Tibial nerve (tissue), 4 donors: ENCODE results near the gene ABR. TPM values are rescaled to one million over a fixed set of nuclear protein-coding genes. Genes with fewer than 3 reads are reported as not detected.

Experiments
- DNase-seq, 2 donors: peaks; one replicate each; pipeline ENCODE4 v3.0.0-alpha.2; 2019; ENCODE audit warnings: low spot score in 2 of 2
- H3K27ac ChIP-seq, 4 donors: fragments of 200-600 bp; sonication (generic) in 3 of 4; one replicate each; pipeline ENCODE4 v1.5.1; 2017 to 2019; ENCODE audit warnings: mild to moderate bottlenecking in 1 of 4
- H3K27me3 ChIP-seq, 2 donors: fragments of 200-600 bp; sonication (generic) in 1 of 2; one replicate each; pipeline versions ENCODE4 v1.5.1 to v1.6.0; 2017 to 2019
- H3K36me3 ChIP-seq, 3 donors: fragments of 200-600 bp; sonication (generic); one replicate each; pipeline ENCODE4 v1.5.1; 2018 to 2019
- H3K4me1 ChIP-seq, 4 donors: fragments of 200-600 bp; sonication (generic) in 3 of 4; one replicate each; pipeline ENCODE4 v1.5.1; 2017 to 2019
- H3K4me3 ChIP-seq, 4 donors: fragments of 200-600 bp; sonication (generic) in 3 of 4; one replicate each; pipeline ENCODE4 v1.5.1; 2017 to 2019; ENCODE audit warnings: mild to moderate bottlenecking in 1 of 4, moderate library complexity in 1 of 4
- H3K9me3 ChIP-seq, 4 donors: fragments of 200-600 bp; sonication (generic) in 3 of 4; one replicate each; pipeline ENCODE4 v1.5.1; 2017 to 2019
- EP300 ChIP-seq, 2 donors: sonication (generic); formaldehyde crosslinking; IDR thresholded peaks; one replicate each; pipeline ENCODE4 v1.6.1; 2017; ENCODE audit warnings: antibody characterized with exemption in 2 of 2, mild to moderate bottlenecking in 1 of 2
- POLR2A ChIP-seq, 2 donors: fragments of 450-650 bp; IDR thresholded peaks; one replicate each; pipeline ENCODE4 v1.6.1; 2017; ENCODE audit warnings: antibody characterized with exemption in 2 of 2, mild to moderate bottlenecking in 2 of 2, moderate library complexity in 2 of 2
- WGBS, 2 donors: methylation state at CpG; one replicate each; pipeline ENCODE4 v1.1.5; 2018; 5-methylcytosine and 5-hydroxymethylcytosine counted together
- total RNA-seq, 4 donors: library from RNA; depleted of rRNA; stranded (reverse); fragments of >200 nt; gene quantifications; one replicate each; pipeline ENCODE4 v1.1.0, GENCODE V29; 2016
- TF ChIP-seq, protein P1 (sequence below), 5 experiments: fragments of 200-600 bp in 3 of 5; fragments of 450-650 bp in 2 of 5; sonication (generic) in 3 of 5; IDR thresholded peaks; one replicate each; pipeline ENCODE4 v1.5.1; 2016 to 2019; ENCODE audit warnings: antibody characterized with exemption in 5 of 5, mild to moderate bottlenecking in 3 of 5, moderate library complexity in 2 of 5

Gene ABR
- total RNA-seq, 4 donors from 2014 or later = 88.8 to 193 (median 133) TPM

DNA sequence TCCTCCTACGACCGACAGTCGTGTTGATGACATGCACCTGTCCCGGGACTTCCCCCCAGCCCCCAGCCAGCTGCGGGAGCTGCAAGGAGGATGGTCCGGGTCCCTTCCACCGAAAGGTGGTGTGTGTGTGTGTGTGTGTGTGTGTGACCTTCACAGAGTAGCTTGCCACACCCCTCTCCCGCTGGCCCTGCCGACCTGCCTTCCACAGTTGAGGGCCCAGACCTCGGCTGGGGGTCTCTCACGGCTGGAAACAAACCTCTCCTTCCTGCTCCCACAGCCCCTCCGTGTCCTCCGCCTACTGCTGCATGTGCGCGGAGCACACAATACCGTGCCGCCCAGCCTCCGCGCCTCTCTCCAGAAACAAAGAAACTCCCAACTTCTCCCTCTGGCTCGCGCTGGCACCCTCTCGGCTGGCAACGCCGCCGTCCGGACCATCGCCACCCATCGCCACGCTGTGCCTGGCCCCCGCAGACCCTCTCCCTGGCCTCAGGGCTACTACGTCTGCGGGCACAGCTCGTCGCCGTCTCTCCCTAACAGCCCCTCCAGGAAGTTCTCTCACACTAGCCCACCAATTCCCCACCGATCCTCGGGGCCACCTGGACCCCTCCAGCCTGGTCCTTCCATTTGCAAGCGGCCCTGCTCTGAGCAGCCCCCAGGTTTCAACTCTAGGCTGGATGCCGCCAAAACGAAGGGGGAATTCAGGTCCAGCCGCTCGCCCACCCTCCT lies 101.6 kb downstream of the ABR start:
- no peak overlapping the region for H3K4me3 ChIP-seq
- TF ChIP-seq, protein P1, sequence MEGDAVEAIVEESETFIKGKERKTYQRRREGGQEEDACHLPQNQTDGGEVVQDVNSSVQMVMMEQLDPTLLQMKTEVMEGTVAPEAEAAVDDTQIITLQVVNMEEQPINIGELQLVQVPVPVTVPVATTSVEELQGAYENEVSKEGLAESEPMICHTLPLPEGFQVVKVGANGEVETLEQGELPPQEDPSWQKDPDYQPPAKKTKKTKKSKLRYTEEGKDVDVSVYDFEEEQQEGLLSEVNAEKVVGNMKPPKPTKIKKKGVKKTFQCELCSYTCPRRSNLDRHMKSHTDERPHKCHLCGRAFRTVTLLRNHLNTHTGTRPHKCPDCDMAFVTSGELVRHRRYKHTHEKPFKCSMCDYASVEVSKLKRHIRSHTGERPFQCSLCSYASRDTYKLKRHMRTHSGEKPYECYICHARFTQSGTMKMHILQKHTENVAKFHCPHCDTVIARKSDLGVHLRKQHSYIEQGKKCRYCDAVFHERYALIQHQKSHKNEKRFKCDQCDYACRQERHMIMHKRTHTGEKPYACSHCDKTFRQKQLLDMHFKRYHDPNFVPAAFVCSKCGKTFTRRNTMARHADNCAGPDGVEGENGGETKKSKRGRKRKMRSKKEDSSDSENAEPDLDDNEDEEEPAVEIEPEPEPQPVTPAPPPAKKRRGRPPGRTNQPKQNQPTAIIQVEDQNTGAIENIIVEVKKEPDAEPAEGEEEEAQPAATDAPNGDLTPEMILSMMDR (IDR thresholded peaks at IDR 0.05) = no peak
- no peak for TF ChIP-seq POLR2A (IDR thresholded peaks at IDR 0.05)
- no peak for TF ChIP-seq EP300 (IDR thresholded peaks at IDR 0.05)
- no peak for DNase-seq
- peaks cover 0 to 4% (median 0%) of the 10 kb centered on the region in 4 donors for H3K4me1 ChIP-seq
- WGBS, 2 donors = 73 to 80% methylated on average over 37 to 42 of the region's 42 CpGs
- no peaks in the 10 kb centered on the region for H3K27me3 ChIP-seq
- no peaks in the 10 kb centered on the region for H3K9me3 ChIP-seq
- H3K36me3 ChIP-seq = peaks cover 0 to 72% (median 0%) of the 10 kb centered on the region in 3 donors
- no peak overlapping the region for H3K27ac ChIP-seq

DNA sequence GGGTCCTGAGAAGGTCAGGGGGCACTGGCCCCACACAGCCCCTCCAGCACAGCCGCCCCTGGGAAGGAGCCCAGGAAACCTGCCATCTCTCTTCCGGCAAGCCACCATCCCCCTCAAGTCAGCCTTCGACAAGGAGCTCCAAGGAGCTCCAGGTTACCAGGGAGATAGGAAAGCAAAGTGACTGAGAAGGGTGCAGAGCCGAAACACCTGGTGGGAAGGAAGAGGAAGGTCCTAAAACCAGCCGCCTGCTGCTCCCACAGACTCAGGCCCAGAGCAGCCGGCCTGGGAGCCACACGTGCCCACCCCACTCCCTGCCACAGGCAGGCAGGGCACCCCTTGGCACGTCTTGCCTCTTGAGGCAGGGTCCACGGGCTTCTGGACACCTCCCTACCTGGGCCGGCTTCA lies 102.2 kb downstream of the ABR start:
- 85 to 90% methylated on average over 10 of the region's 10 CpGs for WGBS, 2 donors
- H3K36me3 ChIP-seq = peaks cover 0 to 72% (median 0%) of the 10 kb centered on the region in 3 donors

DNA sequence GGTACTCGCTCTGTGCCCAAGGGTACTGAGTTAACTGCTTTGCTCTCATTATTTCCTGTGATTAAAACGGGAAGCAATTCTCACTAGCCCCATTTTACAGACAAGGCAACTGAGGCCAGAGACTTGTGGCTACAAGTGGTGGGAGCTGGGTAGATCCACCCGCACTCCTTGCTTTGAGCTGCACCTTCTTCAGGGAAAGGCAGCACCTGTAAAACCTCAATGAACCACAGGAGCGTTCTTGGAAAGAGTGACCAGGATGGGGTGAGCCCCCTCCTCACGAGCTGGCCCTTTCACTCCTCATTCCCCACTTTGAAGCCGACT lies 102.8 kb downstream of the ABR start:
- Histone ChIP-seq H3K36me3 (peaks cover 0 to 72% (median 0%) of the 10 kb centered on the region in 3 donors), H3K9me3 (no peaks in the 10 kb centered on the region), H3K4me3 (no peak overlapping the region), H3K27me3 (no peaks in the 10 kb centered on the region), H3K4me1 (peaks cover 0 to 4% (median 0%) of the 10 kb centered on the region in 4 donors), H3K27ac (no peak overlapping the region)
- TF ChIP-seq, protein P1 (IDR thresholded peaks at IDR 0.05) = no peak
- TF ChIP-seq EP300 (IDR thresholded peaks at IDR 0.05) (no peak), POLR2A (IDR thresholded peaks at IDR 0.05) (no peak)
- no peak for DNase-seq
- WGBS, 2 donors = 88 to 90% methylated on average over 6 of the region's 6 CpGs

More for the DNA sequence above, 102.2 kb downstream of the ABR start:
- no peak for TF ChIP-seq EP300 (IDR thresholded peaks at IDR 0.05)
- TF ChIP-seq, protein P1 (IDR thresholded peaks at IDR 0.05) = no peak
- TF ChIP-seq POLR2A (IDR thresholded peaks at IDR 0.05) = no peak
- peaks cover 0 to 4% (median 0%) of the 10 kb centered on the region in 4 donors for H3K4me1 ChIP-seq
- H3K27ac ChIP-seq = no peak overlapping the region
- no peaks in the 10 kb centered on the region for H3K27me3 ChIP-seq
- no peaks in the 10 kb centered on the region for H3K9me3 ChIP-seq
- H3K4me3 ChIP-seq = no peak overlapping the region
- DNase-seq = no peak

DNA sequence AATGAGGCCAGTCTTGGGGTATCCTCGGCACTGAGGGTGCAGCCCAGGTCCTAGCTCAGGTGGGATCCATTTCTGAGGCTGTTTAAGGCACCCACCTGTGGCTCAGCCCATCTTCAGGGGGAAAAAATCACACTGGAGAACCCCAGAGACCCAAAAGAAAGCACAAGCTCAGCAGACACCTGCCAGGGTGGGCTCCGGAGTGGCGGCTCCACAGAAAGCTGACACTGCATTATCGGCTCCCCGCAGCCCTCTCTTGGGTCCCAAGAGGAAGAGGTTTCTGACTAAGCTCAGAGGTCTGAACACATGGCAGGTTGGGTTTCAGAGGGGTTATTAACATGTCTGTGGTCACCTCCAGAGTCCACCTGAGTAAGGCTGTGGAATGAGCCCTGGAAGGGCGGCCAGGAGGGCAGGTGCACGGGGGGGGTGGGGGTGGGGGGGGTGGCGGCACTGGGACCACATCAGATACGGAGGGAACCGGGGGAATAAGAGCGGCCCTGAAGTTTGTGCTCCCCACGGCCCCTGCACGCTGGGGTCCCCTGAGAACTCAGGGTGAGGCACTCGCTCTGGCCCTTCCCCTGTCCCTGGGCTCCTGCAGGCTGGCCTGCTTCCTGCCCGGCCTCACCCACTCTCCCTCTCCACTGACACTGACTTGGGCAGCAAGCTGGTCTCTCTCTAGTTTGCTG lies 103.3 kb downstream of the ABR start:
- WGBS, 2 donors = 84 to 87% methylated on average over 14 to 15 of the region's 15 CpGs
- Histone ChIP-seq H3K9me3 (no peaks in the 10 kb centered on the region), H3K27me3 (no peaks in the 10 kb centered on the region), H3K4me3 (no peak overlapping the region), H3K4me1 (peaks cover 0 to 4% (median 0%) of the 10 kb centered on the region in 4 donors), H3K27ac (no peak overlapping the region), H3K36me3 (peaks cover 0 to 72% (median 0%) of the 10 kb centered on the region in 3 donors)
- TF ChIP-seq, protein P1 (IDR thresholded peaks at IDR 0.05) = no peak
- TF ChIP-seq EP300 (IDR thresholded peaks at IDR 0.05) (no peak), POLR2A (IDR thresholded peaks at IDR 0.05) (no peak)
- DNase-seq = no peak
